ENCODE data around the gene CRABP1.
"Not testable (repeated sequence)": the region's sequence is repeated elsewhere in the genome, so short reads cannot be mapped to it uniquely, and the experiment has no call there.

Gene CRABP1

GRCh38 chr15:78365917-78366316, 25.8 kb downstream of the CRABP1 start:
- H3K4me1 ChIP-seq (ENCODE audit: control insufficient read depth, insufficient read depth, low read length) = peaks cover 15% of the 10 kb centered on the region; the same call in 1 of the 2 replicates
- no peak overlapping the region for H3K27ac ChIP-seq (ENCODE audit: low read depth, low read length)
- no peaks in the 10 kb centered on the region for H3K9me3 ChIP-seq (ENCODE audit: control insufficient read depth, insufficient read depth, low read depth, low read length)
- H3K27me3 ChIP-seq (ENCODE audit: control insufficient read depth, insufficient read depth, low read length) = no peaks in the 10 kb centered on the region
- H3K9ac ChIP-seq (ENCODE audit: low read length) = no peak overlapping the region
- no peaks in the 10 kb centered on the region for H3K36me3 ChIP-seq (ENCODE audit: control insufficient read depth, insufficient read depth, low read length)
- no peak overlapping the region for H3K4me3 ChIP-seq (ENCODE audit: low read depth, low read length)

- no peaks in the 10 kb centered on the region for H3K9me3 ChIP-seq (ENCODE audit: control insufficient read depth, insufficient read depth, low read depth, low read length)
- H3K4me3 ChIP-seq (ENCODE audit: low read depth, low read length) = no peak overlapping the region
- H3K9ac ChIP-seq (ENCODE audit: low read length) = no peak overlapping the region
- H3K4me1 ChIP-seq (ENCODE audit: control insufficient read depth, insufficient read depth, low read length) = peaks cover 15% of the 10 kb centered on the region; the same call in 1 of the 2 replicates
- no peak overlapping the region for H3K27ac ChIP-seq (ENCODE audit: low read depth, low read length)
- H3K36me3 ChIP-seq (ENCODE audit: control insufficient read depth, insufficient read depth, low read length) = no peaks in the 10 kb centered on the region
- no peaks in the 10 kb centered on the region for H3K27me3 ChIP-seq (ENCODE audit: control insufficient read depth, insufficient read depth, low read length)
Measured at GRCh38 chr15:78366342-78366741, 26.2 kb downstream of the CRABP1 start.

- peaks cover 21% of the 10 kb centered on the region; the same call in 1 of the 2 replicates for H3K4me1 ChIP-seq (ENCODE audit: control insufficient read depth, insufficient read depth, low read length)
- no peaks in the 10 kb centered on the region for H3K36me3 ChIP-seq (ENCODE audit: control insufficient read depth, insufficient read depth, low read length)
- H3K4me3 ChIP-seq (ENCODE audit: low read depth, low read length) = no peak overlapping the region
- H3K27me3 ChIP-seq (ENCODE audit: control insufficient read depth, insufficient read depth, low read length) = no peaks in the 10 kb centered on the region
- H3K27ac ChIP-seq (ENCODE audit: low read depth, low read length) = no peak overlapping the region
- no peak overlapping the region for H3K9ac ChIP-seq (ENCODE audit: low read length)
- H3K9me3 ChIP-seq (ENCODE audit: control insufficient read depth, insufficient read depth, low read depth, low read length) = no peaks in the 10 kb centered on the region
Measured at GRCh38 chr15:78368651-78369050, 28.5 kb downstream of the CRABP1 start.

- Histone ChIP-seq H3K9ac (ENCODE audit: low read length) (no peak overlapping the region), H3K36me3 (ENCODE audit: control insufficient read depth, insufficient read depth, low read length) (no peaks in the 10 kb centered on the region), H3K27me3 (ENCODE audit: control insufficient read depth, insufficient read depth, low read length) (no peaks in the 10 kb centered on the region), H3K27ac (ENCODE audit: low read depth, low read length) (no peak overlapping the region), H3K4me1 (ENCODE audit: control insufficient read depth, insufficient read depth, low read length) (peaks cover 21% of the 10 kb centered on the region; the same call in 1 of the 2 replicates), H3K4me3 (ENCODE audit: low read depth, low read length) (no peak overlapping the region), H3K9me3 (ENCODE audit: control insufficient read depth, insufficient read depth, low read depth, low read length) (no peaks in the 10 kb centered on the region)
Measured at GRCh38 chr15:78369161-78369560, 29.0 kb downstream of the CRABP1 start.

GRCh38 chr15:78370013-78370412, 29.9 kb downstream of the CRABP1 start:
- no peak overlapping the region for H3K4me3 ChIP-seq (ENCODE audit: low read depth, low read length)
- H3K36me3 ChIP-seq (ENCODE audit: control insufficient read depth, insufficient read depth, low read length) = no peaks in the 10 kb centered on the region
- H3K27ac ChIP-seq (ENCODE audit: low read depth, low read length) = no peak overlapping the region
- H3K9me3 ChIP-seq (ENCODE audit: control insufficient read depth, insufficient read depth, low read depth, low read length) = no peaks in the 10 kb centered on the region
- H3K9ac ChIP-seq (ENCODE audit: low read length) = no peak overlapping the region
- H3K4me1 ChIP-seq (ENCODE audit: control insufficient read depth, insufficient read depth, low read length) = peaks cover 26% of the 10 kb centered on the region; the same call in 1 of the 2 replicates
- no peaks in the 10 kb centered on the region for H3K27me3 ChIP-seq (ENCODE audit: control insufficient read depth, insufficient read depth, low read length)

GRCh38 chr15:78372880-78373279, 32.7 kb downstream of the CRABP1 start:
- no peaks in the 10 kb centered on the region for H3K36me3 ChIP-seq (ENCODE audit: control insufficient read depth, insufficient read depth, low read length)
- no peak overlapping the region for H3K4me3 ChIP-seq (ENCODE audit: low read depth, low read length)
- no peaks in the 10 kb centered on the region for H3K9me3 ChIP-seq (ENCODE audit: control insufficient read depth, insufficient read depth, low read depth, low read length)
- no peaks in the 10 kb centered on the region for H3K27me3 ChIP-seq (ENCODE audit: control insufficient read depth, insufficient read depth, low read length)
- H3K4me1 ChIP-seq (ENCODE audit: control insufficient read depth, insufficient read depth, low read length) = peaks cover 28% of the 10 kb centered on the region; the same call in 1 of the 2 replicates
- no peak overlapping the region for H3K27ac ChIP-seq (ENCODE audit: low read depth, low read length)
- H3K9ac ChIP-seq (ENCODE audit: low read length) = no peak overlapping the region

GRCh38 chr15:78374436-78375393, 34.6 kb downstream of the CRABP1 start:
- no peaks in the 10 kb centered on the region for H3K9me3 ChIP-seq (ENCODE audit: control insufficient read depth, insufficient read depth, low read depth, low read length)
- no peaks in the 10 kb centered on the region for H3K27me3 ChIP-seq (ENCODE audit: control insufficient read depth, insufficient read depth, low read length)
- no peak overlapping the region for H3K9ac ChIP-seq (ENCODE audit: low read length)
- no peak overlapping the region for H3K4me3 ChIP-seq (ENCODE audit: low read depth, low read length)
- no peaks in the 10 kb centered on the region for H3K36me3 ChIP-seq (ENCODE audit: control insufficient read depth, insufficient read depth, low read length)
- H3K4me1 ChIP-seq (ENCODE audit: control insufficient read depth, insufficient read depth, low read length) = peaks cover 16% of the 10 kb centered on the region; the same call in 1 of the 2 replicates
- H3K27ac ChIP-seq (ENCODE audit: low read depth, low read length) = no peak overlapping the region

- not testable (repeated sequence) for H3K9ac ChIP-seq (ENCODE audit: low read length); H3K4me1 ChIP-seq (ENCODE audit: control insufficient read depth, insufficient read depth, low read length); H3K9me3 ChIP-seq (ENCODE audit: control insufficient read depth, insufficient read depth, low read depth, low read length); H3K36me3 ChIP-seq (ENCODE audit: control insufficient read depth, insufficient read depth, low read length); H3K4me3 ChIP-seq (ENCODE audit: low read depth, low read length); H3K27ac ChIP-seq (ENCODE audit: low read depth, low read length); H3K27me3 ChIP-seq (ENCODE audit: control insufficient read depth, insufficient read depth, low read length)
Measured at GRCh38 chr15:78380143-78380542, 40.0 kb downstream of the CRABP1 start.

GRCh38 chr15:78382114-78382880, 42.1 kb downstream of the CRABP1 start:
- Histone ChIP-seq H3K4me1 (ENCODE audit: control insufficient read depth, insufficient read depth, low read length) (peaks cover 15% of the 10 kb centered on the region), H3K4me3 (ENCODE audit: low read depth, low read length) (no peak overlapping the region), H3K27ac (ENCODE audit: low read depth, low read length) (no peak overlapping the region), H3K9ac (ENCODE audit: low read length) (no peak overlapping the region), H3K9me3 (ENCODE audit: control insufficient read depth, insufficient read depth, low read depth, low read length) (no peaks in the 10 kb centered on the region), H3K27me3 (ENCODE audit: control insufficient read depth, insufficient read depth, low read length) (no peaks in the 10 kb centered on the region), H3K36me3 (ENCODE audit: control insufficient read depth, insufficient read depth, low read length) (no peaks in the 10 kb centered on the region)

- Histone ChIP-seq H3K27ac (ENCODE audit: low read depth, low read length) (no peak overlapping the region), H3K36me3 (ENCODE audit: control insufficient read depth, insufficient read depth, low read length) (no peaks in the 10 kb centered on the region), H3K4me1 (ENCODE audit: control insufficient read depth, insufficient read depth, low read length) (peaks cover 33% of the 10 kb centered on the region), H3K9ac (ENCODE audit: low read length) (no peak overlapping the region), H3K9me3 (ENCODE audit: control insufficient read depth, insufficient read depth, low read depth, low read length) (no peaks in the 10 kb centered on the region), H3K4me3 (ENCODE audit: low read depth, low read length) (no peak overlapping the region), H3K27me3 (ENCODE audit: control insufficient read depth, insufficient read depth, low read length) (no peaks in the 10 kb centered on the region)
Measured at GRCh38 chr15:78384651-78385050, 44.5 kb downstream of the CRABP1 start.

Measured in HUES6 (cell line).